Purkinje cell (primary cell): ENCODE measurements around the gene FMN2. TPM values are rescaled to one million over a fixed set of nuclear protein-coding genes. Genes with fewer than 3 reads are reported as not detected.

Source experiments
- polyA plus RNA-seq: library from polyadenylated mRNA; unstranded; fragments of >200 nt; fragmentation: Nextera tagmentation; gene quantifications from 2 replicates; pipeline ENCODE4 v1.2.1, GENCODE V29; 2014

Gene FMN2
- polyA plus RNA-seq = 24.1 and 57.5 TPM in 2 replicates

GRCh38 chr1:240091614-240092300 lies at the start of gene FMN2:
TSS of gene FMN2 (plus strand) at chr1:240091883. CDS start at chr1:240092110, 227 bp downstream.

